SK-N-SH (cell line): Measurements from ENCODE around the gene SUPT5H. TPM values are rescaled to one million over a fixed set of nuclear protein-coding genes. Genes with fewer than 3 reads are reported as not detected.

Source experiments
- CTCF ChIA-PET: fragments of 300-600, 350-600 bp; formaldehyde crosslinking; extraction: SDS; loops from one replicate; lab custom pipeline; 2021; lab: Yijun Ruan, JAX
- POLR2A ChIA-PET: fragments of 350-600 bp; sonication (Branson Sonifier 250); formaldehyde crosslinking; extraction: SDS; loops from one replicate; lab custom pipeline; 2020; ENCODE audit warnings: antibody characterized with exemption, inconsistent platforms; lab: Yijun Ruan, JAX
- DNase-seq: peaks from one replicate; pipeline ENCODE4 v3.0.0; 2012
- H2AFZ ChIP-seq: fragments of 200-600 bp; sonication (generic); 2 replicates; pipeline ENCODE4 v1.8.1; 2016; ENCODE audit warnings: antibody characterized with exemption, mild to moderate bottlenecking, low read depth
- H3F3A ChIP-seq: fragments of 200-600 bp; sonication (generic); replicated peaks from 2 replicates; pipeline ENCODE3; 2016; ENCODE audit warnings: antibody characterized with exemption, mild to moderate bottlenecking; ENCODE audit not compliant: insufficient read depth
- H3K27ac ChIP-seq, 2 experiments: fragments of 200-500 bp in 1 of 2; fragments of 200-600 bp in 1 of 2; sonication (Bioruptor generic) in 1 of 2; sonication (generic), shearing (Covaris generic) in 1 of 2; 2 replicates each; pipeline versions ENCODE4 v1.5.1 to v1.6.1; 2014 to 2016; ENCODE audit warnings: low read depth in 2 of 2, inconsistent platforms in 1 of 2, low read length in 1 of 2, mild to moderate bottlenecking in 1 of 2, mixed read lengths in 1 of 2
- H3K27me3 ChIP-seq: fragments of 200-600 bp; sonication (generic), shearing (Covaris generic); 2 replicates; pipeline ENCODE4 v1.6.1; 2016; ENCODE audit warnings: mixed run types; ENCODE audit not compliant: insufficient read depth
- H3K36me3 ChIP-seq, 2 experiments: fragments of 200-500 bp in 1 of 2; fragments of 200-600 bp in 1 of 2; sonication (Bioruptor generic) in 1 of 2; sonication (generic) in 1 of 2; replicated peaks in 1 of 2; 2 replicates each; pipeline versions ENCODE3 to v1.5.1; 2014 to 2016; ENCODE audit warnings: low read length in 1 of 2, mild to moderate bottlenecking in 1 of 2; ENCODE audit not compliant: insufficient read depth in 2 of 2, control insufficient read depth in 1 of 2
- H3K4me1 ChIP-seq, 2 experiments: fragments of 200-500 bp in 1 of 2; fragments of 200-600 bp in 1 of 2; sonication (Bioruptor generic) in 1 of 2; sonication (generic), shearing (Covaris generic) in 1 of 2; 2 replicates each; pipeline versions ENCODE4 v1.5.1 to v1.6.1; 2014 to 2016; ENCODE audit warnings: low read depth in 1 of 2, low read length in 1 of 2, mixed run types in 1 of 2; ENCODE audit not compliant: insufficient read depth in 2 of 2, control insufficient read depth in 1 of 2
- H3K4me2 ChIP-seq: fragments of 200-600 bp; sonication (generic), shearing (Covaris generic); 2 replicates; pipeline ENCODE4 v1.6.1; 2017; ENCODE audit warnings: mixed run types
- H3K4me3 ChIP-seq, 2 experiments: fragments of 200-500 bp in 1 of 2; fragments of 200-600 bp in 1 of 2; sonication (Bioruptor generic) in 1 of 2; sonication (generic), shearing (Covaris generic) in 1 of 2; 2 replicates each; pipeline versions ENCODE4 v1.5.1 to v1.8.1; 2014 to 2016; ENCODE audit warnings: low read depth in 2 of 2, inconsistent platforms in 1 of 2, low read length in 1 of 2, mild to moderate bottlenecking in 1 of 2, mixed read lengths in 1 of 2, moderate library complexity in 1 of 2
- H3K79me2 ChIP-seq: fragments of 200-600 bp; sonication (generic); 2 replicates; pipeline ENCODE4 v1.8.1; 2017; ENCODE audit warnings: mild to moderate bottlenecking; ENCODE audit not compliant: insufficient read depth
- H3K9ac ChIP-seq: fragments of 200-600 bp; sonication (generic); 2 replicates; pipeline ENCODE4 v1.6.1; 2017; ENCODE audit warnings: mixed run types
- H3K9me2 ChIP-seq: fragments of 200-600 bp; sonication (generic); 2 replicates; pipeline ENCODE4 v1.6.1; 2017; ENCODE audit warnings: mixed run types
- H3K9me3 ChIP-seq: fragments of 200-600 bp; sonication (generic); 2 replicates; pipeline ENCODE4 v1.6.1; 2017; ENCODE audit warnings: mixed run types, mild to moderate bottlenecking, moderate library complexity
- H4K20me1 ChIP-seq: fragments of 200-600 bp; sonication (generic); 2 replicates; pipeline ENCODE4 v1.6.1; 2017; ENCODE audit warnings: mild to moderate bottlenecking, mixed run types; ENCODE audit not compliant: insufficient read depth
- CHD2 ChIP-seq: fragments of 150-350 bp; IDR thresholded peaks from 2 replicates; pipeline ENCODE4 v1.6.1; 2018; ENCODE audit warnings: low read length; ENCODE audit not compliant: partially characterized antibody
- EP300 ChIP-seq, 2 experiments: IDR thresholded peaks; 2 replicates each; pipeline versions ENCODE4 v1.4.0 to v1.6.1; 2012; ENCODE audit warnings: borderline replicate concordance in 1 of 2, low read depth in 1 of 2, low read length in 1 of 2
- EZH2phosphoT487 ChIP-seq: fragments of 200-600 bp; sonication (generic); IDR thresholded peaks from 2 replicates; pipeline ENCODE4 v1.6.1; 2017; ENCODE audit warnings: low read depth, mixed run types, mild to moderate bottlenecking, antibody characterized with exemption, moderate library complexity, borderline replicate concordance
- FOSL2 ChIP-seq: IDR thresholded peaks from 2 replicates; pipeline ENCODE4 v1.4.0; 2012; ENCODE audit warnings: low read depth, mild to moderate bottlenecking, moderate library complexity, borderline replicate concordance
- FOXJ3 ChIP-seq: sonication (generic); formaldehyde crosslinking; IDR thresholded peaks from 2 replicates; pipeline ENCODE4 v1.5.1; 2020; ENCODE audit warnings: mild to moderate bottlenecking, missing genetic modification reagents
- GABPA ChIP-seq: IDR thresholded peaks from 2 replicates; pipeline ENCODE4 v1.4.0; 2012; ENCODE audit warnings: low read depth, mild to moderate bottlenecking
- NFIC ChIP-seq: IDR thresholded peaks from 2 replicates; pipeline ENCODE4 v1.4.0; 2012; ENCODE audit warnings: borderline replicate concordance
- NRF1 ChIP-seq: IDR thresholded peaks from 2 replicates; pipeline ENCODE4 v1.6.1; 2012; ENCODE audit warnings: low read depth, mild to moderate bottlenecking, low read length
- POLR2AphosphoS5 ChIP-seq: IDR thresholded peaks from 2 replicates; pipeline ENCODE4 v1.6.1; 2012; ENCODE audit warnings: low read depth, low read length
- RCOR1 ChIP-seq: fragments of 150-350 bp; IDR thresholded peaks from 2 replicates; pipeline ENCODE4 v1.6.1; 2017; ENCODE audit warnings: antibody characterized with exemption, low read length
- RFX5 ChIP-seq: IDR thresholded peaks from 2 replicates; pipeline ENCODE4 v1.6.1; 2012; ENCODE audit warnings: mild to moderate bottlenecking, improper control_type of control experiment, low read length
- SIN3A ChIP-seq: IDR thresholded peaks from 2 replicates; pipeline ENCODE4 v1.6.1; 2012; ENCODE audit warnings: low read depth, mild to moderate bottlenecking, low read length, moderate library complexity, borderline replicate concordance
- SMC3 ChIP-seq: IDR thresholded peaks from 2 replicates; pipeline ENCODE4 v1.6.1; 2012; ENCODE audit warnings: low read depth, low read length, improper control_type of control experiment
- TEAD4 ChIP-seq: IDR thresholded peaks from 2 replicates; pipeline ENCODE4 v1.4.0; 2012; ENCODE audit warnings: mild to moderate bottlenecking, borderline replicate concordance; ENCODE audit not compliant: insufficient read depth
- YY1 ChIP-seq: IDR thresholded peaks from 2 replicates; pipeline ENCODE4 v1.4.0; 2012; ENCODE audit warnings: low read depth, mild to moderate bottlenecking
- WGBS: methylation state at CpG from one replicate; pipeline ENCODE4 v1.1.6; 2017; ENCODE audit warnings: low lambda C conversion rate; 5-methylcytosine and 5-hydroxymethylcytosine counted together
- polyA plus RNA-seq, 3 experiments: library from polyadenylated mRNA; depleted of rRNA; stranded (reverse); fragments of >200 nt; gene quantifications; 2 replicates each; pipeline ENCODE4 v1.2.3, GENCODE V29; 2012
- small RNA-seq, 7 experiments: library from RNA; depleted of rRNA; stranded (forward); fragments of <200 nt; gene quantifications; one replicate each; pipeline ENCODE3, GENCODE V24; 2012
- TF ChIP-seq, protein P1 (sequence below): IDR thresholded peaks from 2 replicates; pipeline ENCODE4 v1.4.0; 2012; ENCODE audit warnings: low read depth, borderline replicate concordance
- TF ChIP-seq, protein P2 (sequence below): IDR thresholded peaks from 2 replicates; pipeline ENCODE4 v1.4.0; 2012; ENCODE audit warnings: low read depth, borderline replicate concordance
- TF ChIP-seq, protein P3 (sequence below): fragments of 150-350 bp; IDR thresholded peaks from 2 replicates; pipeline ENCODE4 v1.6.1; 2016; ENCODE audit warnings: mild to moderate bottlenecking, low read depth, low read length

SUPT5H gene
- polyA plus RNA-seq, 1 of the 3 experiments (the other 2 are of a cell fraction) = 137 TPM

DNA sequence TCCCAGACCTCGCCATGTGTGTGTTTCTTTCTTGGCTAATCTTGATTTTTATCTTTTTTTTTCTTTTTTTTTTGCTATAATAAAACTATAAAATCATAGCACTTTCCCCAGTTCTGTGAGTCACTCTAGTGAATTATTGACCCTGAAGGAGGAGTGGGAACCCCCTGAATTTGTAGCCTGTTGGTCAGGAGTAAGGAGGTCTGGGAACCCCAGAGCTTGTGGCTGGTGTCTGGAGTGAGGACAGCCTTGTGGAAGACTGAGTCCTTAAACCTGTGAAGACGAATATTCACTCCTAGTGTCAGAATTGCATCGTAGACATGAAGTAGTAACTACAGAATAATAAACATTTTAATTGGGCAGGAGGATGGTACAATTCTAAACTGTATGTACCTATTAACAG lies 79.8 kb downstream of the SUPT5H start:
- peaks cover 0 to 6% of the 10 kb centered on the region in 2 experiments for H3K36me3 ChIP-seq
- POLR2A ChIA-PET = no interaction called here

More for the DNA sequence above, 79.8 kb downstream of the SUPT5H start:
- Histone ChIP-seq H2AFZ (no peak overlapping the region), H3K9me3 (no peaks in the 10 kb centered on the region), H3K9me2 (no peaks in the 10 kb centered on the region), H3K27ac (no peak overlapping the region), H3F3A (peaks cover 5% of the 10 kb centered on the region), H4K20me1 (no peaks in the 10 kb centered on the region), H3K79me2 (peaks cover 23% of the 10 kb centered on the region), H3K4me3 (no peak overlapping the region), H3K4me1 (no peaks in the 10 kb centered on the region), H3K4me2 (no peak overlapping the region), H3K9ac (no peak overlapping the region), H3K27me3 (no peaks in the 10 kb centered on the region)
- DNase-seq = no peak
- WGBS = 90% methylated on average over 3 of the region's 3 CpGs
- no peak for TF ChIP-seq FOSL2
- no peak for TF ChIP-seq POLR2AphosphoS5
- TF ChIP-seq GABPA = no peak
- no peak for TF ChIP-seq RFX5
- TF ChIP-seq EP300 (IDR thresholded peaks at IDR 0.05; ENCODE audit: borderline replicate concordance in 1 of 2, low read depth in 1 of 2, low read length in 1 of 2) = no peak
- TF ChIP-seq NFIC = no peak
- TF ChIP-seq, protein P1, sequence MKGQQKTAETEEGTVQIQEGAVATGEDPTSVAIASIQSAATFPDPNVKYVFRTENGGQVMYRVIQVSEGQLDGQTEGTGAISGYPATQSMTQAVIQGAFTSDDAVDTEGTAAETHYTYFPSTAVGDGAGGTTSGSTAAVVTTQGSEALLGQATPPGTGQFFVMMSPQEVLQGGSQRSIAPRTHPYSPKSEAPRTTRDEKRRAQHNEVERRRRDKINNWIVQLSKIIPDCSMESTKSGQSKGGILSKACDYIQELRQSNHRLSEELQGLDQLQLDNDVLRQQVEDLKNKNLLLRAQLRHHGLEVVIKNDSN = no peak
- TF ChIP-seq RCOR1 = no peak
- TF ChIP-seq FOXJ3 (CRISPR knock-in tag) = no peak
- TF ChIP-seq SMC3 = no peak
- TF ChIP-seq SIN3A = no peak
- no peak for TF ChIP-seq CHD2
- no peak for TF ChIP-seq EZH2phosphoT487
- TF ChIP-seq NRF1 = no peak
- TF ChIP-seq, protein P2, sequence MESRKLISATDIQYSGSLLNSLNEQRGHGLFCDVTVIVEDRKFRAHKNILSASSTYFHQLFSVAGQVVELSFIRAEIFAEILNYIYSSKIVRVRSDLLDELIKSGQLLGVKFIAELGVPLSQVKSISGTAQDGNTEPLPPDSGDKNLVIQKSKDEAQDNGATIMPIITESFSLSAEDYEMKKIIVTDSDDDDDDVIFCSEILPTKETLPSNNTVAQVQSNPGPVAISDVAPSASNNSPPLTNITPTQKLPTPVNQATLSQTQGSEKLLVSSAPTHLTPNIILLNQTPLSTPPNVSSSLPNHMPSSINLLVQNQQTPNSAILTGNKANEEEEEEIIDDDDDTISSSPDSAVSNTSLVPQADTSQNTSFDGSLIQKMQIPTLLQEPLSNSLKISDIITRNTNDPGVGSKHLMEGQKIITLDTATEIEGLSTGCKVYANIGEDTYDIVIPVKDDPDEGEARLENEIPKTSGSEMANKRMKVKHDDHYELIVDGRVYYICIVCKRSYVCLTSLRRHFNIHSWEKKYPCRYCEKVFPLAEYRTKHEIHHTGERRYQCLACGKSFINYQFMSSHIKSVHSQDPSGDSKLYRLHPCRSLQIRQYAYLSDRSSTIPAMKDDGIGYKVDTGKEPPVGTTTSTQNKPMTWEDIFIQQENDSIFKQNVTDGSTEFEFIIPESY = no peak
- no peak for TF ChIP-seq TEAD4
- TF ChIP-seq, protein P3, sequence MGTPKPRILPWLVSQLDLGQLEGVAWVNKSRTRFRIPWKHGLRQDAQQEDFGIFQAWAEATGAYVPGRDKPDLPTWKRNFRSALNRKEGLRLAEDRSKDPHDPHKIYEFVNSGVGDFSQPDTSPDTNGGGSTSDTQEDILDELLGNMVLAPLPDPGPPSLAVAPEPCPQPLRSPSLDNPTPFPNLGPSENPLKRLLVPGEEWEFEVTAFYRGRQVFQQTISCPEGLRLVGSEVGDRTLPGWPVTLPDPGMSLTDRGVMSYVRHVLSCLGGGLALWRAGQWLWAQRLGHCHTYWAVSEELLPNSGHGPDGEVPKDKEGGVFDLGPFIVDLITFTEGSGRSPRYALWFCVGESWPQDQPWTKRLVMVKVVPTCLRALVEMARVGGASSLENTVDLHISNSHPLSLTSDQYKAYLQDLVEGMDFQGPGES = no peak
- no peak for TF ChIP-seq YY1
- CTCF ChIA-PET = interaction anchor here (1.5 to 2.2 kb wide), 3 partner anchors 8 to 51 kb away, joined by 5 to 7 read pairs (median 6); partner anchors contain the start of gene EID2B

Small RNA genes lying within 50 kb of the gene (small RNA-seq; reads per million reads assigned to genes)
- gene MIR4530 = 0 reads per million in 7 experiments

Other genes starting within 250 kb of the SUPT5H start
- gene NCCRP1, start 248.6 kb upstream of the SUPT5H start, polyA plus RNA-seq (2012; rRNA removed) = 0.05 TPM in 1 of 2 replicates, not detected in the other
- gene SYCN, start 241.3 kb upstream of the SUPT5H start, polyA plus RNA-seq (2012; rRNA removed) = not detected in 2 replicates
- not detected in 2 replicates for gene IFNL3, start 200.6 kb upstream of the SUPT5H start, polyA plus RNA-seq (2012; rRNA removed)
- gene IFNL4, start 196.7 kb upstream of the SUPT5H start, polyA plus RNA-seq (2012; rRNA removed) = not detected in 2 replicates
- gene IFNL2, start 177.2 kb upstream of the SUPT5H start, polyA plus RNA-seq (2012; rRNA removed) = not detected in 2 replicates
- not detected in 2 replicates for gene IFNL1, start 149.2 kb upstream of the SUPT5H start, polyA plus RNA-seq (2012; rRNA removed)
- gene LRFN1, start 124.7 kb upstream of the SUPT5H start, polyA plus RNA-seq (2012; rRNA removed) = 0.80 and 2.7 TPM in 2 replicates
- gene GMFG, start 109.5 kb upstream of the SUPT5H start, polyA plus RNA-seq (2012; rRNA removed) = 0.21 TPM in 1 of 2 replicates, not detected in the other
- 62.2 and 83.0 TPM in 2 replicates for gene SAMD4B, start 103.2 kb upstream of the SUPT5H start, polyA plus RNA-seq (2012; rRNA removed)
- gene PAF1, start 54.5 kb upstream of the SUPT5H start, polyA plus RNA-seq (2012; rRNA removed) = 57.6 and 65.3 TPM in 2 replicates
- 32.0 and 33.1 TPM in 2 replicates for gene MED29, start 54.2 kb upstream of the SUPT5H start, polyA plus RNA-seq (2012; rRNA removed)
- 19.7 and 49.3 TPM in 2 replicates for gene ZFP36, start 38.7 kb upstream of the SUPT5H start, polyA plus RNA-seq (2012; rRNA removed)
- 13.6 and 13.8 TPM in 2 replicates for gene PLEKHG2, start 32.9 kb upstream of the SUPT5H start, polyA plus RNA-seq (2012; rRNA removed)
- 5,038 and 7,541 TPM in 2 replicates for gene RPS16, start 9.6 kb upstream of the SUPT5H start, polyA plus RNA-seq (2012; rRNA removed)
- gene TIMM50, start 35.3 kb downstream of the SUPT5H start, polyA plus RNA-seq (2012; rRNA removed) = 83.8 and 98.1 TPM in 2 replicates
- gene DLL3, start 53.4 kb downstream of the SUPT5H start, polyA plus RNA-seq (2012; rRNA removed) = 4.7 and 4.8 TPM in 2 replicates
- gene SELENOV, start 69.6 kb downstream of the SUPT5H start, polyA plus RNA-seq (2012; rRNA removed) = 0.08 and 0.11 TPM in 2 replicates
- 5.4 and 6.5 TPM in 2 replicates for gene EID2B, start 87.3 kb downstream of the SUPT5H start, polyA plus RNA-seq (2012; rRNA removed)
- gene EID2, start 94.6 kb downstream of the SUPT5H start, polyA plus RNA-seq (2012; rRNA removed) = 13.9 and 14.1 TPM in 2 replicates
- gene LGALS13, start 156.9 kb downstream of the SUPT5H start, polyA plus RNA-seq (2012; rRNA removed) = not detected in 2 replicates
- gene LGALS16, start 210.3 kb downstream of the SUPT5H start, polyA plus RNA-seq (2012; rRNA removed) = not detected in 2 replicates